OCI-LY3 (cell line): ENCODE measurements around the gene MTERF1.
"Not testable (repeated sequence)": the region's sequence is repeated elsewhere in the genome, so short reads cannot be mapped to it uniquely, and the experiment has no call there.

Source experiments
- EZH2phosphoT487 ChIP-seq: fragments of 200-600 bp; shearing (Covaris generic); IDR thresholded peaks from 2 replicates; pipeline ENCODE4 v1.6.1; 2018; ENCODE audit warnings: antibody characterized with exemption, mixed run types, low read depth
- TF ChIP-seq, protein P1 (sequence below): fragments of 200-600, 300-600 bp; sonication (generic); IDR thresholded peaks from 2 replicates; pipeline ENCODE4 v1.5.1; 2014; ENCODE audit warnings: antibody characterized with exemption, low read length, low read depth

GRCh38 chr7:91887336-91888213 is 7.1 kb upstream of the MTERF1 start:
- not testable (repeated sequence) for TF ChIP-seq EZH2phosphoT487
- TF ChIP-seq, protein P1, sequence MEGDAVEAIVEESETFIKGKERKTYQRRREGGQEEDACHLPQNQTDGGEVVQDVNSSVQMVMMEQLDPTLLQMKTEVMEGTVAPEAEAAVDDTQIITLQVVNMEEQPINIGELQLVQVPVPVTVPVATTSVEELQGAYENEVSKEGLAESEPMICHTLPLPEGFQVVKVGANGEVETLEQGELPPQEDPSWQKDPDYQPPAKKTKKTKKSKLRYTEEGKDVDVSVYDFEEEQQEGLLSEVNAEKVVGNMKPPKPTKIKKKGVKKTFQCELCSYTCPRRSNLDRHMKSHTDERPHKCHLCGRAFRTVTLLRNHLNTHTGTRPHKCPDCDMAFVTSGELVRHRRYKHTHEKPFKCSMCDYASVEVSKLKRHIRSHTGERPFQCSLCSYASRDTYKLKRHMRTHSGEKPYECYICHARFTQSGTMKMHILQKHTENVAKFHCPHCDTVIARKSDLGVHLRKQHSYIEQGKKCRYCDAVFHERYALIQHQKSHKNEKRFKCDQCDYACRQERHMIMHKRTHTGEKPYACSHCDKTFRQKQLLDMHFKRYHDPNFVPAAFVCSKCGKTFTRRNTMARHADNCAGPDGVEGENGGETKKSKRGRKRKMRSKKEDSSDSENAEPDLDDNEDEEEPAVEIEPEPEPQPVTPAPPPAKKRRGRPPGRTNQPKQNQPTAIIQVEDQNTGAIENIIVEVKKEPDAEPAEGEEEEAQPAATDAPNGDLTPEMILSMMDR, result not testable (repeated sequence)
